Breast epithelium (tissue), 4 donors: Measurements from ENCODE around the gene PNLIPRP1. TPM values are rescaled to one million over a fixed set of nuclear protein-coding genes. Genes with fewer than 3 reads are reported as not detected.

Source experiments
- DNase-seq, 2 donors: peaks; one replicate each; pipeline ENCODE4 v3.0.0-alpha.2; 2019; ENCODE audit warnings: low spot score in 2 of 2
- H3K27ac ChIP-seq, 2 donors: fragments of 200-600 bp; sonication (generic) in 1 of 2; one replicate each; pipeline ENCODE4 v1.5.1; 2016 to 2019; ENCODE audit warnings: mild to moderate bottlenecking in 1 of 2
- H3K27me3 ChIP-seq, 2 donors: fragments of 200-600 bp; sonication (generic) in 1 of 2; one replicate each; pipeline versions ENCODE4 v1.5.1 to v1.6.0; 2017 to 2019; ENCODE audit warnings: control low read depth in 1 of 2, mild to moderate bottlenecking in 1 of 2
- H3K36me3 ChIP-seq: fragments of 200-600 bp; one replicate; pipeline ENCODE4 v1.5.1; 2019
- H3K4me1 ChIP-seq, 2 donors: fragments of 200-600 bp; sonication (generic); one replicate each; pipeline ENCODE4 v1.5.1; 2016 to 2019; ENCODE audit warnings: control low read depth in 1 of 2
- H3K4me3 ChIP-seq, 3 donors: fragments of 200-600 bp; sonication (generic); 1 replicate in 2 of 3; 2 replicates in 1 of 3; pipeline ENCODE4 v1.5.1; 2016 to 2019; ENCODE audit warnings: mild to moderate bottlenecking in 3 of 3, moderate library complexity in 2 of 3
- H3K9me3 ChIP-seq, 2 donors: fragments of 200-600 bp; sonication (generic) in 1 of 2; one replicate each; pipeline ENCODE4 v1.5.1; 2016 to 2019; ENCODE audit warnings: control low read depth in 1 of 2
- CTCF ChIP-seq, 3 donors: fragments of 450-650 bp; IDR thresholded peaks; one replicate each; pipeline ENCODE4 v1.5.1; 2016 to 2017; ENCODE audit warnings: antibody characterized with exemption in 3 of 3, mild to moderate bottlenecking in 3 of 3, moderate library complexity in 3 of 3
- POLR2A ChIP-seq: fragments of 450-650 bp; IDR thresholded peaks from one replicate; pipeline ENCODE4 v1.6.1; 2016; ENCODE audit warnings: antibody characterized with exemption, mild to moderate bottlenecking, moderate library complexity
- POLR2AphosphoS5 ChIP-seq, 3 donors: sonication (generic); formaldehyde crosslinking; IDR thresholded peaks; one replicate each; pipeline ENCODE4 v1.6.1; 2017; ENCODE audit warnings: antibody characterized with exemption in 3 of 3
- intact Hi-C: fragments of 100-400 bp; cut with DNase I; formaldehyde crosslinking; loops from one replicate; pipeline ENCODE4 v1.15.1; 2023; ENCODE audit warnings: low total_unique reads
- total RNA-seq, 3 donors: library from RNA; depleted of rRNA; stranded (reverse); fragments of >200 nt; gene quantifications; one replicate each; pipeline ENCODE4 v1.1.0, GENCODE V29; 2016

The PNLIPRP1 gene
- total RNA-seq: not detected

- Histone ChIP-seq H3K4me3 (no peak within 1 kb of the TSS), H3K9me3 (no peaks in the 10 kb centered on the region), H3K27ac (no peak within 1 kb of the TSS), H3K4me1 (no peaks in the 10 kb centered on the region), H3K36me3 (no peaks in the 10 kb centered on the region), H3K27me3 (no peaks in the 10 kb centered on the region)
- no peak for TF ChIP-seq POLR2A
- no peak for TF ChIP-seq POLR2AphosphoS5 (IDR thresholded peaks at IDR 0.05)
- TF ChIP-seq CTCF (IDR thresholded peaks at IDR 0.05): no peak
- intact Hi-C loops: no loop called here
- no peak for DNase-seq
Observed at GRCh38 chr10:116590590-116591444, at the start of gene PNLIPRP1. Gene PNLIPRP1 (plus strand): TSS chr10:116590959. CDS start chr10:116591130, 171 bp downstream.

GRCh38 chr10:116542007-116542677, 48.6 kb upstream of the PNLIPRP1 start:
- DNase-seq: no peak
- Histone ChIP-seq H3K9me3 (peaks cover 0 to 15% of the 10 kb centered on the region in 2 donors), H3K4me3 (no peak overlapping the region), H3K36me3 (no peaks in the 10 kb centered on the region), H3K27ac (no peak overlapping the region), H3K27me3 (peaks cover 0 to 4% of the 10 kb centered on the region in 2 donors), H3K4me1 (no peaks in the 10 kb centered on the region)
- intact Hi-C loops: no loop called here
- TF ChIP-seq CTCF (IDR thresholded peaks at IDR 0.05): no peak
- no peak for TF ChIP-seq POLR2A
- no peak for TF ChIP-seq POLR2AphosphoS5 (IDR thresholded peaks at IDR 0.05)

GRCh38 chr10:116545122-116545521, 45.6 kb upstream of the PNLIPRP1 start:
- H3K4me3 ChIP-seq: no peak overlapping the region
- H3K27me3 ChIP-seq: peaks cover 0 to 4% of the 10 kb centered on the region in 2 donors
- intact Hi-C loops: no loop called here
- H3K36me3 ChIP-seq: no peaks in the 10 kb centered on the region
- TF ChIP-seq CTCF (IDR thresholded peaks at IDR 0.05) (no peak), POLR2A (no peak), POLR2AphosphoS5 (IDR thresholded peaks at IDR 0.05) (no peak)
- H3K9me3 ChIP-seq: no peaks in the 10 kb centered on the region
- no peak for DNase-seq
- no peak overlapping the region for H3K27ac ChIP-seq
- H3K4me1 ChIP-seq: no peaks in the 10 kb centered on the region

GRCh38 chr10:116545756-116546155, 45.0 kb upstream of the PNLIPRP1 start, which contains the start of gene PNLIP:
Gene PNLIP (plus strand): TSS chr10:116545931. CDS start chr10:116546093, 162 bp downstream.
- Histone ChIP-seq H3K27me3 (peaks cover 0 to 4% of the 10 kb centered on the region in 2 donors), H3K4me3 (no peak within 1 kb of the TSS), H3K36me3 (no peaks in the 10 kb centered on the region), H3K4me1 (no peaks in the 10 kb centered on the region), H3K9me3 (no peaks in the 10 kb centered on the region), H3K27ac (no peak within 1 kb of the TSS)
- DNase-seq: no peak
- intact Hi-C loops: no loop called here
- no peak for TF ChIP-seq CTCF (IDR thresholded peaks at IDR 0.05)
- TF ChIP-seq POLR2AphosphoS5 (IDR thresholded peaks at IDR 0.05): no peak
- TF ChIP-seq POLR2A: no peak

- H3K4me1 ChIP-seq: no peaks in the 10 kb centered on the region
- intact Hi-C loops: no loop called here
- DNase-seq: no peak
- H3K9me3 ChIP-seq: no peaks in the 10 kb centered on the region
- TF ChIP-seq CTCF (IDR thresholded peaks at IDR 0.05) (no peak), POLR2A (no peak), POLR2AphosphoS5 (IDR thresholded peaks at IDR 0.05) (no peak)
- no peak overlapping the region for H3K4me3 ChIP-seq
- H3K27ac ChIP-seq: no peak overlapping the region
- no peaks in the 10 kb centered on the region for H3K36me3 ChIP-seq
- H3K27me3 ChIP-seq: peaks cover 0 to 4% of the 10 kb centered on the region in 2 donors
Observed at GRCh38 chr10:116548301-116548700, 42.5 kb upstream of the PNLIPRP1 start.
